ENCODE measurements around the gene PRRC2A.

- TF ChIP-seq CTCF (IDR thresholded peaks at IDR 0.05) (no peak), POLR2A (IDR thresholded peaks at IDR 0.05) (no peak), EP300 (IDR thresholded peaks at IDR 0.05) (no peak), POLR2AphosphoS5 (IDR thresholded peaks at IDR 0.05) (peak; percentile 84 to 94 (median 90))
Measured at GRCh38 chr6:31664790-31665500, 44.4 kb downstream of the PRRC2A start, which contains the start of gene GPANK1.
